K562 (cell line): ENCODE results near the gene PLCB3.

Source experiments
- KAT8 ChIP-seq: fragments of 450-650 bp; IDR thresholded peaks from 2 replicates; pipeline ENCODE4 v1.6.1; 2016; ENCODE audit warnings: low read depth, mild to moderate bottlenecking
- MLX ChIP-seq, 2 experiments: fragments of 450-650 bp in 1 of 2; sonication (generic) in 1 of 2; formaldehyde crosslinking; conservative IDR thresholded peaks; 2 replicates each; pipeline versions ENCODE4 v1.4.0 to v1.8.1; 2020 to 2022; ENCODE audit warnings: mild to moderate bottlenecking in 1 of 2, missing genetic modification reagents in 1 of 2
- ZNF445 ChIP-seq: fragments of 250-450 bp; sonication (Bioruptor Pico); IDR thresholded peaks from 2 replicates; pipeline ENCODE4 v1.4.0; 2020; ENCODE audit warnings: low read depth, mild to moderate bottlenecking, moderate library complexity
- TF ChIP-seq, protein P1 (sequence below): fragments of 250-450 bp; sonication (Bioruptor Pico); IDR thresholded peaks from 2 replicates; pipeline ENCODE4 v1.4.0; 2020

DNA sequence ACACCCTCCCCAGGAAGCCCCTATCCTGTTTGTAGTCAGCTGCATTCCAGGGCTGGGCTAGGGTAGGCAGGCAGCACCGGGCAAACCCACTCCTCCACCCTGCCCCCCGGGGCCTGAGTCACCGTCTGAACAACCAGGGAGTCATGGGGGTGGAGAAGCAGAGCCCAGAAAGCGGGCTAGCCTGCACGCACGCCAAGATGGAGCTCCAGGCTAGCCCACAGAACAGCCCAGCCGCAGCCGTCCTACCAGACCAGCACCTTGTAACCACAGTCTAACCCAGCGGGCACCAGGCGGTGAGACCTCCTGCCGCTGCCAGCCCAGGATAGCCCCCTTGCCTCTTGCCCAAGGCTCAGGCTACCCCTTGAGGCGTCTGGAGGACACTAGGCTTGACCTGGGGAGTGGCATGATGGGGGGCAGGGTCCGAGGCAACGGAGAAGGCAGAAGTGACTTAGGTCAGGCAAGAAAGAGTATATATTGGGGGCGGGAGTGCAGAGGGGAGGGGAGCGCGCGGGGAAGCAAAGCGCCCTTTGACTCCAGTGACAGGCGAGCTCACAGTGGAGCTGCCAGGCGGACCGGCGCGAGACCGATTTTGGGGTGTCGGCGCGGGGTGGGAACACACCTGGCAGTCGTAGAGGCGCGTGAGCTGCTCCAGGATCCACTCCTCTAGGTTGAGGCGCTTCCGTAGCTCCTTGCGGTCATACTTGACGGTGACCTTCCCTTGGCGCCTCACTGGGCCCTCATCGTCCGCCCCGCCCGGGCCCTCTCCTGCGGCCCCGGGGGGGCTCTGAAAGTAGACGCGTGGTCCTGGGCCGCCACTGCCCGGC lies 5.3 kb upstream of the PLCB3 start:
- TF ChIP-seq, protein P1, sequence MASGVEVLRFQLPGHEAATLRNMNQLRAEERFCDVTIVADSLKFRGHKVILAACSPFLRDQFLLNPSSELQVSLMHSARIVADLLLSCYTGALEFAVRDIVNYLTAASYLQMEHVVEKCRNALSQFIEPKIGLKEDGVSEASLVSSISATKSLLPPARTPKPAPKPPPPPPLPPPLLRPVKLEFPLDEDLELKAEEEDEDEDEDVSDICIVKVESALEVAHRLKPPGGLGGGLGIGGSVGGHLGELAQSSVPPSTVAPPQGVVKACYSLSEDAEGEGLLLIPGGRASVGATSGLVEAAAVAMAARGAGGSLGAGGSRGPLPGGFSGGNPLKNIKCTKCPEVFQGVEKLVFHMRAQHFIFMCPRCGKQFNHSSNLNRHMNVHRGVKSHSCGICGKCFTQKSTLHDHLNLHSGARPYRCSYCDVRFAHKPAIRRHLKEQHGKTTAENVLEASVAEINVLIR (CRISPR knock-in tag): no peak
- TF ChIP-seq MLX (CRISPR knock-in tag; conservative IDR thresholded peaks at IDR 0.05): no peak
- TF ChIP-seq KAT8: no peak
- no peak for TF ChIP-seq ZNF445 (CRISPR knock-in tag)
